Large intestine (tissue), 3 donors: Measurements from ENCODE around the gene HIP1R. TPM values are rescaled to one million over a fixed set of nuclear protein-coding genes. Genes with fewer than 3 reads are reported as not detected.
A peak's percentile ranks its signal among the peaks of the same experiment; 100 is the strongest.
"Not testable (repeated sequence)": the region's sequence is repeated elsewhere in the genome, so short reads cannot be mapped to it uniquely, and the experiment has no call there.

ENCODE experiments used
- DNase-seq, 2 donors: peaks; one replicate each; pipeline versions ENCODE4 v3.0.0 to v3.0.0-alpha.2; 2013
- H3K27ac ChIP-seq: one replicate; pipeline ENCODE4 v1.5.1; 2013; ENCODE audit warnings: low read length
- H3K27me3 ChIP-seq: 2 replicates; pipeline ENCODE4 v1.6.1; 2013; ENCODE audit warnings: low read length; ENCODE audit not compliant: control insufficient read depth, insufficient read depth
- H3K36me3 ChIP-seq: 2 replicates; pipeline ENCODE4 v1.6.1; 2013; ENCODE audit warnings: low read length; ENCODE audit not compliant: control insufficient read depth, insufficient read depth
- H3K4me1 ChIP-seq: one replicate; pipeline ENCODE4 v1.6.1; 2013; ENCODE audit warnings: low read length; ENCODE audit not compliant: control insufficient read depth, insufficient read depth
- H3K4me3 ChIP-seq: one replicate; pipeline ENCODE4 v1.5.1; 2013; ENCODE audit warnings: low read length
- H3K9me3 ChIP-seq: one replicate; pipeline ENCODE4 v1.6.1; 2013; ENCODE audit warnings: mild to moderate bottlenecking, low read depth, low read length, moderate library complexity; ENCODE audit not compliant: control insufficient read depth
- WGBS: methylation state at CpG from one replicate; pipeline ENCODE4 v1.1.5; 2013; ENCODE audit warnings: low lambda C conversion rate; ENCODE audit not compliant: insufficient coverage; 5-methylcytosine and 5-hydroxymethylcytosine counted together
- polyA plus RNA-seq: library from polyadenylated mRNA; unstranded; fragments of 120-200 nt; gene quantifications from one replicate; pipeline ENCODE4 v1.2.1, GENCODE V29; 2013

The HIP1R gene
- polyA plus RNA-seq, 1 donor = 41.8 TPM

DNA sequence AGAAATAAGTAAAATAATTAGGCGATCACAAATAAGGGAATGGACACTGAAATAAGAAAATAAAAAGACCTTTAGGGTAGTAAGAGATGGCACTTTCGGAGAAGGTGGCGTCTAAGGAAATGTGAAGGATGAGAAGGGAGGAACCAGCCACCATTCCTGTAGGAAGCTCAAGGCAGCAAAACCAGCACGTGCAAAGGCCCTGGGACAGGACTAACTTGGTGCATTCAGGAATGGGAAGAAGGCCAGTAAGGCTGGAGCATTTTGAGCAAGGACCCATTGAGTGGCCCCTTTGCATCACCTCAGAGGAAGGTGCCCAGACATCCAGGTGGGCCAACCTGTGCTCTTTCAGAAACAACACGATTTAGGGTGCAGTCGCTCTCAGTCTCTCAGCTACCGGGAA, 61.4 kb downstream of the HIP1R start:
- Histone ChIP-seq H3K4me3 (no peak overlapping the region), H3K4me1 (peaks cover 31% of the 10 kb centered on the region), H3K36me3 (no peaks in the 10 kb centered on the region), H3K9me3 (no peaks in the 10 kb centered on the region), H3K27me3 (no peaks in the 10 kb centered on the region), H3K27ac (no peak overlapping the region)
- no peak for DNase-seq
- 100% methylated on average over 3 of the region's 7 CpGs for WGBS

DNA sequence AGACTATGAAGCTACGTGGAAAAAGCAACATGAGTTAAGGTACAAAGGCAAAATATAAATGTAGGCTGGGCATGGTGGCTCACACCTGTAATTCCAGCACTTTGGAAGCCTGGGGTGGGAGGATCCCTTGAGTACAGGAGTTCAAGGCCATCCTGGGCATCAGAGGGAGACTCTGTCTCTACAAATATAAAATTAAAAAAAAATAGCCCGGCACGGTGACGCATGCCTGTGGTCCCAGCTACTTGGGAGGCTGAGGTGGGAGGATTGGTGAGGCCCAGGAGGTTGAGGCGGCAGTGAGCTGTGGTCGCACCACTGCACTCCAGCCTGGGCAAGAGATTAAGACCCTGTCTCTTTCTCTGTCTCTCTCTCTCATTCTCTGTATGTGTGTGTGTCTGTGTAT, 64.6 kb downstream of the HIP1R start:
- H3K36me3 ChIP-seq = no peaks in the 10 kb centered on the region
- no peaks in the 10 kb centered on the region for H3K9me3 ChIP-seq
- H3K4me1 ChIP-seq = peaks cover 13% of the 10 kb centered on the region
- H3K4me3 ChIP-seq = no peak overlapping the region
- no peak overlapping the region for H3K27ac ChIP-seq
- WGBS = 100% methylated on average over 1 of the region's 6 CpGs
- H3K27me3 ChIP-seq = no peaks in the 10 kb centered on the region
- DNase-seq = no peak

DNA sequence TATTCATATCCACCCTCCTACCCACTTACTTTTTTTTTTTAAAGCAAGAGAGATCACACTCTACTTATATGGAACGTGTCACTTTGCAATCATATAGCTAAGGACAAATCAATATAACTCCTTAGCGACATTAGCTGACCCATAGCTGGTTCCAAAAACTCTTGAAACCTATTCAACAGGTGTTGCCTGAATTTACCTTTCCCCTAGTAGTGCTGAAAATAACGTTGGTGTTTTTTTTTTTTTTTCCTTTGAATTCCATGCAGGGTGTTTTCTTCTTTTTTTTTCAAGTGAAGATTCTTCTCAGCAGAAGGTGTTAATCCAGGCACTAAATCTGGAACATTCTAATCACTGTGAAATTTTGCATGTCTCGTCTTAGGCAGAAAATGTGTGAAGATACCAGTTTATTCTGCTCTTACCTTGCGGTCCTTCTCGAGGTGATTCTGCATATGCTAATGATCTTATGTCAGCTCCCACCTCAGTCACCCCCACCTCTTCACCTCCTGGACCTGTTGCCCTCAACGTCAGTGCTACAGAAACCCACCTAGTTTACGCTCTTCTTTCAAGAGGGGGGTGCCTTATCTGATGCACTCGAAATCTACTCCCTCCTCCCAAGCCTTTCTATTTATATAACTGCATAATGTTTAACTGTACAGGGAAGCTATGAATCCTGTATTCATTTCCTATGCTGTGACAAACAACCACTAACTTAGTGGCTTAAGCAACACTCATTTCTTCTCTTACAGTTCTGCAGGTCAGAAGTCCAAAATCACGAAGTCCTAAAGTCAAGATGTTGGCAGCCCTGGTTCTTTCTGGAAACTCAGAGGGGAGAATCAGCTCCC, 67.8 kb downstream of the HIP1R start:
- no peaks in the 10 kb centered on the region for H3K27me3 ChIP-seq
- H3K36me3 ChIP-seq = no peaks in the 10 kb centered on the region
- WGBS = 45% methylated on average over 4 of the region's 10 CpGs
- H3K4me3 ChIP-seq = no peak overlapping the region
- no peaks in the 10 kb centered on the region for H3K9me3 ChIP-seq
- peak overlapping the region; percentile 69 for H3K27ac ChIP-seq
- H3K4me1 ChIP-seq = peaks cover 7% of the 10 kb centered on the region
- peak in 1 of 2 donors; percentile 79 for DNase-seq

DNA sequence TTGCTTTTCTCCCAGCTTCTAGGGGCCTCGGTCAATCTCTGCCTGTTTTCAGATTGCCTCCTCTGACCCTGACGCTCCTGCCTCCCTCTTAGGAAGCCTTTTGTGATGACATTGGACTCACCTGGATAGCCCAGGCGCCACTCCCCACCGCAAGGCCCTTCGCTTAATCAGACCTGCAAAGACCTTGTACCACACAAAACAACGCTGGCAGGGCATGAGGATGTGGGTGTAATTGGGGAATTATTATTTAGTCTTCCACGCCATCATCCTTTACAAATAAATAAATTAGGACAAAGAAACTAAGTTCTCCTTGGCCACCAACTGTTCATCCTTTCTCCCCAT, 68.4 kb downstream of the HIP1R start:
- DNase-seq = no peak
- WGBS = no CpG with 5 or more reads among the region's 7 CpGs

DNA sequence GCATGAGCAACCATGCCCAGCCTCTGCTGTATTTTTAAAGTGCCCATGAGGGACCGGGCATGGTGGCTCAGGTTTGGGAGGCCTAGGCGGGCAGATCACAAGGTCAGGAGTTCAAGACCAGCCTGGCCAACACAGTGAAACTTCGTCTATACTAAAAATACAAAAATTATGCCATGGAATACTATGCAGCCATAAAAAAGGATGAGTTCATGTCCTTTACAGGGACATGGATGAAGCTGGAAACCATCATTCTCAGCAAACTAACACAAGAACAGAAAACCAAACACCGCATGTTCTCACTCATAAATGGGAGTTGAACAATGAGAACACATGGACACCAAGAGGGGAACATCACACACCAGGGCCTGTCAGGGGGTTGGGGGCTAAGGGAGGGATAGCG, 70.0 kb downstream of the HIP1R start:
- H3K36me3 ChIP-seq, H3K27ac ChIP-seq, H3K27me3 ChIP-seq, DNase-seq, H3K4me1 ChIP-seq, H3K4me3 ChIP-seq, H3K9me3 ChIP-seq: not testable (repeated sequence)
- no CpG with 5 or more reads among the region's 5 CpGs for WGBS

More for the DNA sequence above, 68.4 kb downstream of the HIP1R start:
- Histone ChIP-seq H3K4me3 (no peak overlapping the region), H3K27ac (peak overlapping the region; percentile 69), H3K4me1 (peaks cover 7% of the 10 kb centered on the region), H3K27me3 (no peaks in the 10 kb centered on the region), H3K9me3 (no peaks in the 10 kb centered on the region), H3K36me3 (no peaks in the 10 kb centered on the region)

DNA sequence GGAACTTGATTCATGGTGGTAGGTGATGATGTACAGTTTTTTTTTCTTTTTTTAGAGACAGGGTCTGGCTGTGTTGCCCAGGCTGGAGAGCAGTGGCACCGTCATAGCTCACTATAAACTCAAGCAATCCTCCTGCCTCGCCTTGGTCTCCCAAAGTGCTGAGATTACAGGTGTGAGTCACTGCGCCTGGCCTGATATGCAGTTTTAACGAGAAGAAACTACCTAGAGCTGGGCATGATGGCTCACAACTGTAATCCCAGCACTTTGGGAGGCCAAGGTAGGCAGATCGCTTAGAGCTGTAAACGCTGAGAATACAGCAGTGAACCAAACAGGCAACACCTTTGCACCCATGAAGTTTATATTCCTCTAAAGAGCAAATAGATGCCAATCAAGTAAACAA, 73.7 kb downstream of the HIP1R start:
- no peaks in the 10 kb centered on the region for H3K27me3 ChIP-seq
- H3K4me1 ChIP-seq = no peaks in the 10 kb centered on the region
- WGBS = 80% methylated on average over 1 of the region's 6 CpGs
- DNase-seq = no peak
- no peaks in the 10 kb centered on the region for H3K36me3 ChIP-seq
- H3K27ac ChIP-seq = no peak overlapping the region
- H3K4me3 ChIP-seq = no peak overlapping the region
- H3K9me3 ChIP-seq = no peaks in the 10 kb centered on the region

DNA sequence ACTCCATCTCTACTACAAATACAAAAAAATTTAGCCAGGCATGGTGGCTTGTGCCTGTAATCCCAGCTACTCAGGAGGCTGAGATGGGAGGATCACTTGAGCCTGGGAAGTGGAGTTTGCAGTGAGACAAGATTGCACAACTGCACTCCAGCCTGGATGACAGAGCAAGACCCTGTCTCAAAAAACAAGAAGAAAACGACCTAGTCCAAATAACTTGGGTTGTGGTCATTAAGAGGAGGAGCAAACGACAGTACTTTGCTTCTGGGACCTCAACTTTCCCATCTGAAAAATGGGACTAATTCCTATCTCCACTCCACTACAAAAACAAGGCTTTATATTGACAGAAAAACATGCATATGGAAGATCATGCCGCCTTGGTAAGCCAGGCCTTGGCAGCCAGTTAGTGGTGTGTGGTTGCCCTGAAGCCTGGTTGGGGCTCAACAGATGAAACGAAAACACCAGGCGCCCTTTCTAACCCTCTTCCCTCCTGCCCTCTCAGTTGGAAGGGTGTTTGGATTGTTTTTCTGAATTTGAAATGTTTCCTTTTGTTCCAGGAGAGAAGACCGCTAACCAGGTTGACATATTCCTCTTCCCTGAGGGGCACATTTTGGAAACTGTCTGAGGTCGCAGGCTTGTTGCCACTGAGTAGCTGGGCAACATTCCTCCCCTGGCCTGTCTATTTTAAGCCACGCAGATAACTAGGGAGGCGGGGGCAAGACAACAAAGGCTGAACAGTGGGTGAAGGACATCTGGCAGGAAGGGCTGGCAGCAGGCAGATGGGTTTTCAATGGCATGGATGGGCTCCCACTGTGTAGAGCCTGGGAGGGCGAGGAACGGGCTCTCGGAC, 74.4 kb downstream of the HIP1R start:
- no peak overlapping the region for H3K27ac ChIP-seq
- WGBS = no CpG with 5 or more reads among the region's 12 CpGs

More for the DNA sequence above, 74.4 kb downstream of the HIP1R start:
- Histone ChIP-seq H3K9me3 (no peaks in the 10 kb centered on the region), H3K27me3 (no peaks in the 10 kb centered on the region), H3K4me1 (no peaks in the 10 kb centered on the region), H3K4me3 (no peak overlapping the region), H3K36me3 (no peaks in the 10 kb centered on the region)
- DNase-seq = no peak

Other genes starting within 250 kb of the HIP1R start
- gene HCAR2, start 132.1 kb upstream of the HIP1R start, polyA plus RNA-seq = 2.6 TPM
- 0.82 TPM for gene HCAR3, start 118.6 kb upstream of the HIP1R start, polyA plus RNA-seq
- 0.46 TPM for gene HCAR1, start 104.6 kb upstream of the HIP1R start, polyA plus RNA-seq
- 59.1 TPM for gene DENR, start 82.6 kb upstream of the HIP1R start, polyA plus RNA-seq
- gene CCDC62, start 60.9 kb upstream of the HIP1R start, polyA plus RNA-seq = 0.36 TPM
- 26.5 TPM for gene VPS37B, start 60.7 kb downstream of the HIP1R start, polyA plus RNA-seq
- gene ABCB9, start 131.0 kb downstream of the HIP1R start, polyA plus RNA-seq = 5.2 TPM
- gene OGFOD2, start 139.8 kb downstream of the HIP1R start, polyA plus RNA-seq = 22.2 TPM
- 208 TPM for gene ARL6IP4, start 145.2 kb downstream of the HIP1R start, polyA plus RNA-seq